Measurements from ENCODE around the gene DUSP14.

DUSP14 gene

GRCh38 chr17:37535906-37536305 is 46.2 kb downstream of the DUSP14 start:
- DNase-seq (ENCODE audit: low spot score): no peak
- in situ Hi-C loops (cut with MboI; ENCODE audit: low pct_unique_long_range_greater_than_20kb, low sequenced_read_pairs, unreplicated experiment): no loop called here
- no peak for TF ChIP-seq CTCF (IDR thresholded peaks at IDR 0.05; ENCODE audit: extremely low read depth, insufficient read depth, missing control alignments)

GRCh38 chr17:37538981-37539659 is 49.4 kb downstream of the DUSP14 start:
- TF ChIP-seq CTCF (IDR thresholded peaks at IDR 0.05; ENCODE audit: extremely low read depth, insufficient read depth, missing control alignments): no peak
- no peak for DNase-seq (ENCODE audit: low spot score)
- in situ Hi-C loops (cut with MboI; ENCODE audit: low pct_unique_long_range_greater_than_20kb, low sequenced_read_pairs, unreplicated experiment): no loop called here

GRCh38 chr17:37541880-37542660 is 52.4 kb downstream of the DUSP14 start:
- no peak for DNase-seq (ENCODE audit: low spot score)
- no peak for TF ChIP-seq CTCF (IDR thresholded peaks at IDR 0.05; ENCODE audit: extremely low read depth, insufficient read depth, missing control alignments)
- in situ Hi-C loops (cut with MboI; ENCODE audit: low pct_unique_long_range_greater_than_20kb, low sequenced_read_pairs, unreplicated experiment): no loop called here

GRCh38 chr17:37543637-37544052 is 54.0 kb downstream of the DUSP14 start:
- DNase-seq (ENCODE audit: low spot score): no peak
- no peak for TF ChIP-seq CTCF (IDR thresholded peaks at IDR 0.05; ENCODE audit: extremely low read depth, insufficient read depth, missing control alignments)
- in situ Hi-C loops (cut with MboI; ENCODE audit: low pct_unique_long_range_greater_than_20kb, low sequenced_read_pairs, unreplicated experiment): no loop called here

GRCh38 chr17:37545486-37545885 is 55.8 kb downstream of the DUSP14 start:
- in situ Hi-C loops (cut with MboI; ENCODE audit: low pct_unique_long_range_greater_than_20kb, low sequenced_read_pairs, unreplicated experiment): no loop called here
- no peak for TF ChIP-seq CTCF (IDR thresholded peaks at IDR 0.05; ENCODE audit: extremely low read depth, insufficient read depth, missing control alignments)
- no peak for DNase-seq (ENCODE audit: low spot score)

- in situ Hi-C loops (cut with MboI; ENCODE audit: low pct_unique_long_range_greater_than_20kb, low sequenced_read_pairs, unreplicated experiment): no loop called here
- no peak for TF ChIP-seq CTCF (IDR thresholded peaks at IDR 0.05; ENCODE audit: extremely low read depth, insufficient read depth, missing control alignments)
Measured at GRCh38 chr17:37546302-37546701, 56.6 kb downstream of the DUSP14 start.

More at GRCh38 chr17:37546302-37546701, 56.6 kb downstream of the DUSP14 start:
- DNase-seq (ENCODE audit: low spot score): no peak
